HT-29 (cell line): Measurements from ENCODE around the gene GZMH. TPM values are rescaled to one million over a fixed set of nuclear protein-coding genes. Genes with fewer than 3 reads are reported as not detected.
"Not testable (repeated sequence)": the region's sequence is repeated elsewhere in the genome, so short reads cannot be mapped to it uniquely, and the experiment has no call there.

Experiments
- DNase-seq: peaks from one replicate; pipeline ENCODE4 v3.0.0-alpha.2; 2015; ENCODE audit warnings: low spot score
- total RNA-seq: library from RNA; depleted of rRNA; stranded (reverse); fragments of >200 nt; shearing (Covaris generic); gene quantifications from 2 replicates; pipeline ENCODE4 v1.2.3, GENCODE V29; 2014; rRNA removed

GZMH gene, protein sequence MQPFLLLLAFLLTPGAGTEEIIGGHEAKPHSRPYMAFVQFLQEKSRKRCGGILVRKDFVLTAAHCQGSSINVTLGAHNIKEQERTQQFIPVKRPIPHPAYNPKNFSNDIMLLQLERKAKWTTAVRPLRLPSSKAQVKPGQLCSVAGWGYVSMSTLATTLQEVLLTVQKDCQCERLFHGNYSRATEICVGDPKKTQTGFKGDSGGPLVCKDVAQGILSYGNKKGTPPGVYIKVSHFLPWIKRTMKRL
- total RNA-seq = not detected in 2 replicates

DNA sequence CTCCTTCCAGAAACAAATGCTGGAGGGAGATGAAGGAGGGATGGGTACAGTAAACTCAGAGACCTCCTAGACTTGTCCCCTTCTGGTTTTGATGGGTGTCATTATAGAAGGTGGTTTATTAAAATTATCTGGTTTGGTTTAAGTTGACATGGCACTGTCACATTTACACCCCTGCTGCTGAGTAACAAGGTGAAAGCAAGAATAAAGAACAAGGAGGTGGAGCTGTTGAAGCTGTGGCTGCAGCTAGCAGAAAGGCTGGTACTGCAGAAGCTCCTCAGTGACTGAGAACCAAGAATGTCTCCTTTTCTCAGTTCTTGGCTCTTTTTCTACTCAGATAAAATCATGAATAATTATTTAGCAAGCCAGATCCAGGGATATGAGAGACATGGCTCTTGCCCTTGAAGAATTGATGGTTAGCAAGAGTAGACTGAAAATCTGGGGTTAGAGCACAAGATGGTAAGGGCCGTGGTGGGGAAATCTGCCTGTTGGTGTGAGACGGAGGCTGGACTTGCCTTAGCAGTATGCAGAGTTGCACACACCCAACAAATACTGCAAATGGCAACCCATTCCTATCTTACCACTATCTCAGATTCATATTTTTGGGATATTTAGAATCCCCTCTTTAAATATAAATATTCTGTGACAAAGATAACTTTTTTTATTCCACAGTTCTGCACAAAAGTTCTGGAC is at the start of gene GZMH:
Gene GZMH (minus strand): TSS at position 31 of the 690 bp plus-strand sequence. CDS start 72 bp downstream, outside the sequence.
- DNase-seq = no peak

DNA sequence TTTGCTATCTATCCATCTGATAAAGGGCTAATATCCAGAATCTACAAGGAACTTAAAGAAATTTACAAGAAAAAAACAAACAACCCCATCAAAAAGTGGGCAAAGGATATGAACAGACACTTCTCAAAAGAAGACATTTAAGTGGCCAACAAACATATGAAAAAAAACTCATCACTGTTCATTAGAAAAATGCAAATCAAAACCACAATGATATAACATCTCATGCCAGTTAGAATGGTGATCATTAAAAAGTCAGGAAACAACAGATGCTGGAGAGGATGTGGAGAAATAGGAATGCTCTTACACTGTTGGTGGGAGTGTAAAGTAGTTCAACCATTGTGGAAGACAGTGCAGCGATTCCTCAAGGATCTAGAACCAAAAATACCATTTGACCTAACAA is 38.9 kb upstream of the GZMH start:
- DNase-seq = not testable (repeated sequence)

DNA sequence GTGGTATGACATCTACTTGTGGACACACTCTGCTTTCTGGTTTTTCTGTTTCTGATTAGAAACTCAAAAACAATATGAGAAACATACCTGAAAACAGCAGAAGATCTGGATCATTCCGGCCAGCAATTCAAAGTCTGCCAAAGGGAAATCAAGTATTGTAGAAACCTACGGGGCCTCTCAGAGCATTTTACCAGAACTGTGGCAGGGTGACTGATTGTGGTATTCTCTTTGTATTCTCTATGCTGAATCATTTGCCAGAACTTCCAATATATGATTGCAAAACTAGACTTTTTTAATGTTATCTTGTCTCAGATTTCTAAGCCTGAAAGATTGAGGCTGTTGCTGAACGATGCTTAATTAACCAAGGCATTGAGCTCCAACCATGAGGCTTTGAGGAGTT is 30.4 kb upstream of the GZMH start:
- DNase-seq = no peak

DNA sequence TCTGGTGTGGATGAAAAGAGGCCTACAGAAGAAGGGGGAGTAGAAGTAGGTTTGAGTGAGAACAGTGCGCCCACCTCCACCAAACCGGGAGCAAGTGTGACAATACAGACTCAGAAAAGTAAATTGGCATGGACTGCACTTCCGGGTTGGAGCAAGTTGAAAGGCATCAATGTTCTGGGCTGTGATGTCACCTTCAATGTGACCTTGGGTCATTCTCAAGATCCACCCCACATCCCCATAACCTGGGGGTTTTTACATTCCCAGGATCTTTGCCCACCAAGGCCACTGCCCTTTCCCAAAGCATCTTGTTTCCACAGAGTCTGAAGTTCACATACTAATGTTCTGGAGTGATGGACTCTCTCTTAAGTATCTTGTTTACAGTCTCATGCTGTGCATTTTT is 29.8 kb upstream of the GZMH start:
- DNase-seq = no peak

DNA sequence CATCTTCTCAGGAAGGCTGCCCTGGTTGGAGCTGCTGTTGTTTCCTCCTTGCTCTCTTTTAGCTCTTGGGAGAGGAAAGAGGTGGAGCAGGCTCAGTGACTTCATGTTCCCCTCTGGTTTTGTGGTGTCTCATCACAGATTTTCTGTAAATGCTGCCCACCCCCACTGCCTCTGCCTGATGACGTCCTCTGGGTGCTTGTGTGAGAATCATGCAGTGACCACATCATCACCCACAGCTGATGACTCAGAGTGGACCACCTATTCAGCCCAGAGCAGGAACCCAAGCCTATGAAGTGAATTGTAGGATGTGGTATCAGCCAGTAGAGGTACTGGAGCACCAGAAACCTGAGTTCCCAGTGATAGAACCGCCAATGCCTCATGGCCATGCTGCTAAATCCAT is 24.7 kb upstream of the GZMH start, which contains the start of gene GZMB:
Gene GZMB (minus strand): TSS at position 33 of the 400 bp plus-strand sequence. CDS start 30 bp downstream, at position 3.
- no peak for DNase-seq

DNA sequence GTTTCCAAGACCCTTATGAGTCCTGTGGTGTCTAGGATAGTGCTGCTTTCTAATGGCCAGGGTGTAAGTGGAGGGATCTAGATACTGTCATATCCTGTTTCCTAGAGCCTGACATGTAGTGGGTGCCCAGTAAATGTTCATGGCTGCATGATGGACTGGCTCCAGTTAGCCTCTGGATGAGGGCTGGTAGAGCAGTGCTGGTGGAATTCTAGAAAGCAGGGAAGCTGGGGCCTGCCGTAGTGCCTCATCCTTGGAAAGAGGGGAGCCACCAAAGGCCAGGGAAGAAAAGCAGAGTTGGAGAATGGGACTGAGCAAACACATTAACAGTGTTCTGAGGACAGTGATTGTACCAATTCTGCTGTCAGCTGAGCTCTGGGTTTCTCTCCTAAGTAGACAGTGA is 23.9 kb upstream of the GZMH start:
- DNase-seq = no peak

DNA sequence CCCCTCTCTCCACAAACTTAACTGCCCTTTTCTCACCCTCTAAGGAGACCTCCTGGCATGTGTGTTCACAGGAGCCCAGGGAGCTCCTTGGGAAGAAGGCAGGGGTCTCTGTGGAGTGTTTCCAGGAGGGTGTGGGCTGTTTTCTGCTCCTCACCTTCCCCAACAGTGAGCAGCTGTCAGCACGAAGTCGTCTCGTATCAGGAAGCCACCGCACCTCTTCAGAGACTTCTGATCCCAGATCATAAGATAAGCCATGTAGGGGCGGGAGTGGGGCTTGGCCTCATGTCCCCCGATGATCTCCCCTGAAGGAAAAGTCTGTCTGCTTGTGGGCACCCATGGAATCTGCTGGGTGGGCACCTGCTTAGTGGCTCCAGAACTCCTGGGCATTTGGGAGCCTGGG is 23.3 kb upstream of the GZMH start:
- DNase-seq = no peak

DNA sequence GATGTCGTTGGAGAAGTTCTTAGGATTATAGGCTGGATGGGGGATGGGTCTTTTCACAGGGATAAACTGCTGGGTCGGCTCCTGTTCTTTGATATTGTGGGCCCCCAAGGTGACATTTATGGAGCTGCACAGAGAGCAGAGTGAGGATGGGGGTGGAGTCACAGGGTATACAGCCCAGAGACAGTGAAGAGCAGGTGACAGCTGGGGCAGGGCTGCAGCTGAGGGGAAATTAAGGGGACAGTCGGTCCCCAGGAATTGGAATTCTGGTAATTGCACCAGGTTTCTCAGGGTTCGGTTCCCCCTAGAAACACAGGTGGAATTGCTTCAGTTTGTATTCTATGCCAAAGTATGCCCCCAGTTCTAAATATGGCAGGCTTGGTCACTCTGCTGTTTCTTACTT is 22.9 kb upstream of the GZMH start:
- no peak for DNase-seq

DNA sequence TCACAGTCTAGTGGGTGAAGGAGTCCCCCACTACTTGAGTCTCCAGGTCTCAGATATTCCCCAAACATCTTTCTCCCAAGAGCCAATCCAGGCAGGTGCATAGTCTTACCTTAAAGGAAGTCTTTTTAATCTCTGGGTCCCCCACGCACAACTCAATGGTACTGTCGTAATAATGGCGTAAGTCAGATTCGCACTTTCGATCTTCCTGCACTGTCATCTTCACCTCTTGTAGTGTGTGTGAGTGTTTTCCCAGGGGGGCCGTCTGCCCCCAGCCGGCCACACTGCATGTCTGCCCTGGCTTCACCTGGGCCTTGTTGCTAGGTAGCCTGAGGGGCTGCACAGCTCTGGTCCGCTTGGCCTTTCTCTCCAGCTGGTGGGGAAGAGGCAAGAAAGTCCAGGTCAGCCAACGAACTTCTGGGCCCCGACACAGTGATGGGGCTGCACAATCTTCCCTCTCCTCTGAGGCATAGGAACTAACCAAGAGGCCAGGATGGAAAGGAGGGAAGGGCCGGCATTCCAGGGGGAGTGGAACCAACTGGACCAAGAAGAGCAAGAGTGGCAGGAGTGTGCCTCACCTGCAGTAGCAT is 22.4 kb upstream of the GZMH start:
- DNase-seq = no peak

DNA sequence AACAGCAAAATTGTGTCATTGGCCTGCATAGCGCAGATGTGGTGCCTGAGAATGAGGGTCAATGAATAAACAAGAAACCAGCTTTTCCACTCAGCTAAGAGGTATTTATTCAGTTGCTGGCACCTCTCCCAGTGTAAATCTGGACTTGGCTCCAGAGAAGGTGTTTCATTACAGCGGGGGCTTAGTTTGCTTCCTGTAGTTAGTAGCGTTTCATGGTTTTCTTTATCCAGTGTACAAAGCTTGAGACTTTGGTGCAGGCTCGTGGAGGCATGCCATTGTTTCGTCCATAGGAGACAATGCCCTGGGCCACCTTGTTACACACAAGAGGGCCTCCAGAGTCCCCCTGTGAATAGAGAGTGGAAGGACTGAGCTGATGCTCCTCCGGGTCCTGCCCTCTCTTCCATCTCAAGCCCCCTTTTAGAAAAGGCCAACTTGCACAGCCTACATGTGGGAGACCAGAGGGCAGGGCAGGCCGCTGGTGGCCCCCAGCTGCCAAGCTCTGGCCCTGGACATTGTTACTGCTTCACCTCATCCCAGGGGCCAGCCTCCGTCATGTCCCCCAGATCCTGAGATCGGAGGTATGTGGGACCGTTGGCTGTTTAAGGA is 21.5 kb upstream of the GZMH start:
- peak; percentile 72 for DNase-seq

DNA sequence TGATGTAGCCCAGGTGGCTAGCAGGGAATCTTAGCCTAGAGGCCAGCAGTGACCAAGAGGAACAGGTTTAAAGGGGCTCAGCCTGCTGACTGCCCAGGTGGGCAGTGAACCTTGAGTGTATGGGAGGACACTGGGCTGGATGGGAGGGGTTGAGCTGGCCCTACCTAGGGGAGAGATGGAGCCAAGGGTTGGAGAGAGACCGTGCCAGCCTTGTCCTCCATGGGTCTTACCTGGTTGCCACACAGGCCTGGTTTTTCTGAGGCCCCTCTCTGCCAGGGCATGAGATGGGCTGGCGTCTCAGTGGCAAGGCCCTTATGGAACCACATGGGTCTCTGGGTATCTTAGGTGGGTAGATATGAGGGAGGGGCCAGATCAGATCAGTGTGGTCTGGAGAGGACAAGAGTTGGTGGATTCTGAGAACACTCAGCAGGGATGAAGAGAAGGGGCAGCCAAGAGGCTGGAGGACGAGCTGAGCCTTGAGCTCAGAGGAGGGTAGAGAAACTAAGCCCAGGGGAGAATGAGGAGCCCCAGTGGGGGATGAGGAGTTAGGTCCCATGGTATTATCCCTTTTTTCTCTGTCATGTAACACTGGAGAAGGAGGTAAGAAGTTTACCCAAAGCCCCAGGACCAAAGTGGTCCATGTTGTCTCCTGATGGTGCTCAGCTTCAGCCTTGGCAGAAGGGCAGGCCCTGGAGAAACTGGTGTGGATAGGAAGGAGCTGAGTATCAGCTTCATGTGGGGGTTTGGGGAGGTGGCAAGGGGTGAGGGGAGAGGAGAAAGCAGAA is 20.8 kb upstream of the GZMH start:
- no peak for DNase-seq

DNA sequence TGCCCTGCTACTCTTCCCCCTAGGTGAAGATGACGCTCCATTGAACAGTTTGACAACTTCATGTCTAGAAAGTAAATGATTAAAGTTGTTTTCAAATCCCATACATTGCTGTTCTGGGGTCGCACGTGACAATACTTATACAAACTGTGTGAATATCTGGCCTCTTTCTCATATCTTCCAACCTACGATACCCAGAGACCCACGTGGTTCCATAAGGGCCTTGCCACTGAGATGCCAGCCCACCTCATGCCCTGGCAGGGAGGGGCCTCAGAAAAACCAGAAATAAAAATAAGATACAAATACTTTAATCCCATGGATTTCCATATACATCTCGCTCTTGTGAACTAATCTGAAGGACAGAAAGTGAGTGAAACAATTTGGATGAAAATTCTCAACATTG is 20.0 kb upstream of the GZMH start:
- DNase-seq = no peak

DNA sequence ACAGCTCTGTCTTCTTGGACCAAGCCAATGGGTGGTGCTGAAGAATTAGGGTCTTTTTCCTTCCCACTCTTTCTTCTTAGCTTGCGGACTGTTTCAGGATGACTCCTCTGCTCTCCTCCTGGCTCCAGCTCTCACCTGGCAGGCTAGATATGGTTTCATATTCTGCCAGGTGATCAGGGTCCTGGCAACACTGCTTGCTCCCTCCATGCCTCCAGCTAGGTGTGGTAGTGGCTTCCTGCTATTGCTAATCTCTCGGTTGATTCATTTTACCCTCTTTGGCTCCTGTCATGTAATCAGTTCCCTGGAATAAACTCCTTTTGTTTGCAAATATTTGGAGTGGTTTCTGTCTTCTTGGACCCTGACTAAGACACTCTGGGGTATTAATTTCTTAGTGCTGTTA is 4.3 kb upstream of the GZMH start:
- no peak for DNase-seq

DNA sequence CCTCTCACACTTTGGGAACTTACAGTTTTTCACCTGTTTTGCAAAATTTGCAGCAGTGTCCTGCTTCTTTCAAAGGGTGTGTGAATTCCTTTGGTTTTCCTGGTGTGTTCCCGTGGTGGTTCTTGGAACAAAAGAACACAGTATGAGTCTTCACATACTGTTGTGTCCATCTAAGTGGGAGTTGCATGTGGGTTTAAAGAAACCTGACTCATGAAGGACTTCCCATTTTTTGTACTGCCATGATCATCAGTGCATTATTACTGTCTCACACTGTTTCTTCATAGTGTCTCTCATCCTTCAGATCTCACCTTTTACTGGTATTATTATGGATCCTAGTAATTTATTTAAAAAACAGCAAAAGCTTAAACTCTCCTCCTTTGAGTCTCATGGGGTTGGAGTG is 3.8 kb upstream of the GZMH start:
- no peak for DNase-seq

DNA sequence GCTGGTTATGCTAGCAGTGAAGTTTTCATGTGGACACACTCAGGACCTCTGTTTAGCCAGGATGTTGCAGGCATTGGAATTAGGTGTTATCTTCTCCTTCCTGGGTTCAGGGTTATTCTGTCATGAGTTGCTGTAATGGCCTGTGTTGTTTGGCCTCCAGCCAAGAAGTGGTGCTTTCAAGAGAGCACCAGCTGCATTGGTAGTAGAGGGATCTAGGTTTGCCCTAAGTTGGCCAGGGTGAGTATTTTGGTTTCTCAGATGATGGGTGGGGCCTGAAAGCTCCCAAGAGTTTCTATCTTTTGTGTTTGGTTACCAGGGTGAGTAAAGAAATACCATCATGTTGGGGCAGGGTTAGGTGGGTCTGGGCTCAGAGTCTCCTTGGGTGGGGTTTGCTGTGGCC is 2.7 kb upstream of the GZMH start:
- DNase-seq = peak; percentile 10

DNA sequence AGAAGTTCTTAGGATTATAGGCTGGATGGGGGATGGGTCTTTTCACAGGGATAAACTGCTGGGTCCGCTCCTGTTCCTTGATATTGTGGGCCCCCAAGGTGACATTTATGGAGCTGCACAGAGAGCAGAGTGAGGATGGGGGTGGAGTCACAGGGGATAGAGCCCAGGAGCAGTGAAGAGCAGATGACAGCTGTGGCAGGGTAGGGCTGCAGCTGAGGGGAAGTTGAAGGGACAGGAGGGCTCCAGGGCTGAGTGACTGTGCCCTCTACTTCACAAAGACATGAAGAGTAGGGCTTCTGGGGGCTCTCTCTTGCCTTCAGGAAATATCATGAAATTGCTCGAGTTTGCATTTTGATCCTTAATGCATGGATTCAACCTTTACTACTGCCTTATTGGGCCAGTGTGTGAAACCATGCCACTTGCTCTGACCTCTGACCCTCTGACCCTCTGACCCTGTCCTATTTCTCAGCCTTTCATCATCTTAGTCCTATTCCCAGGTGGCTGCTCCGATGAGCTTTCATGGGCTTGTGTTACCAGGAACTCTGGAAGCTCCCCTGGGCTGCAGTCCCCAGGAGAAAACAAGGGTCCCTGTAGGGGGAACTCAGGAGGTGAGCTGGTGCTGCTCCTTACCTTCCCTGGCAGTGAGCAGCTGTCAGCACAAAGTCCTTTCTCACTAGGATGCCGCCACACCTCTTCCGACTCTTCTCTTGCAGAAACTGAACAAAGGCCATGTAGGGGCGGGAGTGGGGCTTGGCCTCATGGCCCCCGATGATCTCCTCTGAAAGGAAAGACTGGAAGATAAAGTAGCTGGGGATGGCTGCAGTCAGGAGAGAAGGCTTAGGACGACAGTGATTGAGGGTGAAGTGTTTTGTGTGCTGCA is 1.6 kb downstream of the GZMH start:
- no peak for DNase-seq

DNA sequence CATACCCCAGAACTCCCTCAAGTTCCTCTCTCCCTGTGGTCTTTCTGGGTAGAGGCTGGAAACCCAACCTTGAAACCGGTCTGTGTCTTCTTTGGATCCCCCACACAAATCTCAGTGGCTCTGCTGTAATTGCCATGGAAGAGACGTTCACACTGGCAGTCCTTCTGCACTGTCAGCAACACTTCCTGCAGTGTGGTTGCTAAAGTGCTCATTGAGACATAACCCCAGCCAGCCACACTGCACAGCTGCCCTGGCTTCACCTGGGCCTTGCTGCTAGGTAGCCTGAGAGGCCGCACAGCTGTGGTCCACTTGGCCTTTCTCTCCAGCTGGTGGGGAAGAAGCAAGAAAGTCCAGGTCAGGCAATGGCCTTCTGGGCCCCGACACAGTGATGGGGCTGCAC is 2.4 kb downstream of the GZMH start:
- no peak for DNase-seq

DNA sequence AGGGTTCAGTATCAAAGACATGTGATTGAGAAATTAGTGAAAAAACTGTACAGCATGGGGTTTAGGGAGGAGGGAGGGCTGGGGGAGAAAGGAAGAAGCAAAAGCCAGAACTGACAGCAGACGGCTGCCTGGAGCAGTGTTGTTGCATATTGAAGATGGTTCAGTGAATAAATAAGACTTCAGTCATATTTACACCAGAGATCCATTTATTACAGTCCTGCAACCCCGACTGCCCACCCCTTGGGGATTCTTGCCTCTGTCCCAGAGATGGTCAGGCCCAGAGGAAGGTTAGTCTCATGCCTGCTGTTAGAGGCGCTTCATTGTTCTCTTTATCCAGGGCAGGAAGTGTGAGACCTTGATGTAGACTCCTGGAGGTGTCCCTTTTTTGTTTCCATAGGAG is 3.2 kb downstream of the GZMH start:
- DNase-seq = no peak

DNA sequence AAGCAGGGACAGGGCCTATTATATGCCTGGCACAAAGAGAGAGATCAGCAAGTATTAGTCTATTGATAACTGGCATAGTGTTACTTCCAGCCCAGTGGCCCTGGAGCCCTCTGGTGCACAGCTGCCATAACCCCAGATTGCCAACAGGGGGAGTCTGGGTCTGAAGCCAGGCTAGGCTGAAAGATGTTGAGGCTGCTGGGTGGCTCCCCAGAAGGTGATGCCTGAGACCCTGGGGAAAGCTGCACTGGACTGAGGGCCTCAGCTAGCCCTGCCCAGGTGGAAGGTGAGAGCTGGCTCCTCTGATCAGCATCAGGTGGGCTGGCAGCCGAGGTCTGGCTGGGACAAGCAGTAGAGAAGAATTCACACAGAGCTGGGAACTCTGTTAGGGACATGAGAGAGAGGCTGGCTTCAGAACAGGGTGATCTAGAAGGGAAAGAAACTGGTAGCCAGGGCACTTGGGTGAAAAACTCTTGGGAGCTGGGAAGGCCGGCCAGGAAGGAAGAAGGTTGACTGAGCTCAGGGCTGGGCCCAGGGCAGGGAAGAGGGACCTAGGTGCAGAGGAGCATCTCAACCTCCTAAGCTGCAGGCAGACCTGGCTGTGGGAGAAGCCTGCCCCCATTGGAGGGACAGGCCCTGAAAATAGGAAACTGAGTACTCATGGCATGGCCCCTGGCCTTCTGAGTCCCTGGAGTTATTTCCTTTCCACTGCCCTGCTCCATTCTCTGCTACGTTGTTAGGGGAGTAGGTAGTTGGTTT is 3.9 kb downstream of the GZMH start:
- DNase-seq = peak; percentile 41

DNA sequence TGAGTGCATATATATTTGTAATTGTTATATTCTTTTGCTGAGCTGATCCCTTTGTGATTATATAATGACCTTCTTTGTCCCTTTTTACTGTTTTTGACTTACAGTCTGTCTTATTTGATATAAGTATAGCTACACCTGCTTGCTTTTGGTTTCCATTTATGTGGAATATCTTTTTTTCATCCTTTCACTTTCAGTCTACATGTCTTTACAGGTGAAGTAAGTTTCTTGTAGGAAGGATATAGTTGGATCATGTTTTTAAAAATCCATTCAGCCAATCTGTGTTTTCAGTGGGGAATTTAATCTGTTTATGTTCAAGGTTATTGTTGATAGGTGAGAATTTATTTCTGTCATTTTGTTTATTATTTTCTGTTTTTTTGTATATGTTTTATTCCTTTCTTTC is 12.1 kb downstream of the GZMH start:
- DNase-seq = peak; percentile 4
